Fibroblast of lung (primary cell): Measurements from ENCODE around the gene ACLY. TPM values are rescaled to one million over a fixed set of nuclear protein-coding genes. Genes with fewer than 3 reads are reported as not detected.

Experiments used
- DNase-seq, 2 donors: peaks; one replicate each; pipeline versions ENCODE4 v3.0.0 to v3.0.0-alpha.2; 2010; ENCODE audit warnings: low read depth in 2 of 2
- H2AFZ ChIP-seq: 2 replicates; pipeline ENCODE4 v1.5.1; 2012; ENCODE audit warnings: low read length, control low read depth, inconsistent platforms
- H3K27ac ChIP-seq: 2 replicates; pipeline ENCODE4 v1.5.1; 2011; ENCODE audit warnings: low read length, control low read depth; ENCODE audit not compliant: insufficient read depth
- H3K27me3 ChIP-seq: 2 replicates; pipeline ENCODE4 v1.5.1; 2011; ENCODE audit warnings: mild to moderate bottlenecking, low read length; ENCODE audit not compliant: control insufficient read depth, insufficient read depth
- H3K36me3 ChIP-seq: 2 replicates; pipeline ENCODE4 v1.5.1; 2011; ENCODE audit warnings: low read length; ENCODE audit not compliant: control insufficient read depth, insufficient read depth
- H3K4me1 ChIP-seq: 2 replicates; pipeline ENCODE4 v1.5.1; 2011; ENCODE audit warnings: low read length; ENCODE audit not compliant: control insufficient read depth, insufficient read depth; ENCODE audit errors: extremely low read depth
- H3K4me2 ChIP-seq: 2 replicates; pipeline ENCODE4 v1.5.1; 2011; ENCODE audit warnings: low read length, control low read depth; ENCODE audit not compliant: insufficient read depth; ENCODE audit errors: extremely low read depth
- H3K4me3 ChIP-seq, 4 experiments: fragments of 200-600 bp in 1 of 4; sonication (generic) in 1 of 4; replicated peaks in 1 of 4; 2 replicates each; pipeline ENCODE4 v1.5.1; 2011 to 2016; ENCODE audit warnings: low read length in 4 of 4, low read depth in 3 of 4, mild to moderate bottlenecking in 3 of 4, control low read depth in 2 of 4, inconsistent platforms in 1 of 4, mixed read lengths in 1 of 4; ENCODE audit not compliant: insufficient read depth in 1 of 4; ENCODE audit errors: control extremely low read depth in 1 of 4
- H3K79me2 ChIP-seq: 2 replicates; pipeline ENCODE4 v1.5.1; 2012; ENCODE audit warnings: mild to moderate bottlenecking, low read length, inconsistent platforms; ENCODE audit not compliant: control insufficient read depth, insufficient read depth
- H3K9ac ChIP-seq: 2 replicates; pipeline ENCODE4 v1.5.1; 2011; ENCODE audit warnings: mild to moderate bottlenecking, low read length, control low read depth; ENCODE audit not compliant: insufficient read depth
- H3K9me3 ChIP-seq: 2 replicates; pipeline ENCODE4 v1.5.1; 2012; ENCODE audit warnings: low read depth, low read length; ENCODE audit not compliant: control insufficient read depth, insufficient read depth
- H4K20me1 ChIP-seq: 2 replicates; pipeline ENCODE4 v1.5.1; 2011; ENCODE audit warnings: low read length; ENCODE audit not compliant: control insufficient read depth, insufficient read depth; ENCODE audit errors: extremely low read depth
- EZH2 ChIP-seq: IDR thresholded peaks from 2 replicates; pipeline ENCODE4 v1.5.1; 2012; ENCODE audit warnings: low read length, control low read depth, mild to moderate bottlenecking; ENCODE audit errors: missing control alignments
- polyA plus RNA-seq, 2 donors: library from polyadenylated mRNA; depleted of rRNA in 1 of 2; stranded (reverse) in 1 of 2; unstranded in 1 of 2; fragments of >200 nt; gene quantifications; 2 replicates each; pipeline ENCODE4 v1.2.1, GENCODE V29; 2011 to 2012; ENCODE audit warnings: missing spikeins in 1 of 2
- total RNA-seq: library from RNA; depleted of rRNA; stranded (reverse); fragments of >200 nt; gene quantifications from 2 replicates; pipeline ENCODE4 v1.2.1, GENCODE V29; 2014
- TF ChIP-seq, protein P1 (sequence below), 2 donors: IDR thresholded peaks in 1 of 2; conservative IDR thresholded peaks in 1 of 2; 1 replicate in 1 of 2; 2 replicates in 1 of 2; pipeline ENCODE4 v1.5.1; 2011 to 2012; ENCODE audit warnings: low read length in 2 of 2, control low read depth in 1 of 2, inconsistent platforms in 1 of 2, low read depth in 1 of 2, mild to moderate bottlenecking in 1 of 2

Gene ACLY
- total and polyA plus RNA-seq, 2 donors (not counting 1 experiment from before 2014, with no cell fraction given) = 225 to 312 TPM

DNA sequence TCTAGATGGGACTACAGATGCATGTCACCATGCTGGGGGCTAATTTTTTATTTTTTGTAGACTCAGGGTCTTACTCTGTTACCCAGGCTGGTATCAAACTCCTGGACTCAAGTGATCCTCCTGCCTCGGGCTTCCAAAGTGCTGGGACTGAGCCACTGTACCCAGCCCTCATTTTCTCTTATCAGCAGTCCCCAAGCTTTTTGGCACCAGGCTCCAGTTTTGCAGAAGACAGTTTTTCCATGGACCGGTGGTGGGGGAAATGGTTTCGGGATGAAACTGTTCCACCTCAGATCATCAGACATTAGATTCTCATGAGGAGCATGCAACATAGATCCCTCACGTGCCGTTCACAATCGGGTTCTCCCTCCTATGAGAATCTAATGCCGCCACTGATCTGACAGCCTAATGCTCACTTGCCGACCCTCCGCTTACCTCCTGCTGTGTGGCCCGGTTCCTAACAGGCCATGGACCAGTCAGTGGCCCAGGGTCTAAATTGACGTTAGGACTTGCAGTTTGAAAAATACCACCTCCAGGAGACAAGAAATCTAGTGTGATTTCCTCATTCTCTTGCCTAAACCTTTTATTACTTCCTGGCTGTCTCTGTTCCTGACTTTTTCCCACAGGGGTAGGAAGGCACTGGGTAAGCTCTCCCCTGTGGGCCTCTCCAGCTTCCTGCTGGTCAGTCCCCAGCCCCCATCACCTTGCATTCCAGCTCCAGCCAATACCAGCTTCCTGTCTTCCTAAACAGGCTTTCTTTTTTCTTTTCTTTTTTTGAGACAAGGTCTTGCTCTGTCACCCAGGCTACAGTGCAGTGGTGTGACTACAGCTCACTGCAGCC is 38.5 kb upstream of the ACLY start:
- Histone ChIP-seq H3K4me3 (no peak overlapping the region), H3K4me1 (no peaks in the 10 kb centered on the region), H3K9ac (no peak overlapping the region), H3K79me2 (no peaks in the 10 kb centered on the region), H3K27me3 (no peaks in the 10 kb centered on the region), H2AFZ (no peak overlapping the region), H4K20me1 (no peaks in the 10 kb centered on the region), H3K4me2 (no peak overlapping the region), H3K36me3 (no peaks in the 10 kb centered on the region), H3K27ac (no peak overlapping the region), H3K9me3 (no peaks in the 10 kb centered on the region)
- TF ChIP-seq, protein P1, sequence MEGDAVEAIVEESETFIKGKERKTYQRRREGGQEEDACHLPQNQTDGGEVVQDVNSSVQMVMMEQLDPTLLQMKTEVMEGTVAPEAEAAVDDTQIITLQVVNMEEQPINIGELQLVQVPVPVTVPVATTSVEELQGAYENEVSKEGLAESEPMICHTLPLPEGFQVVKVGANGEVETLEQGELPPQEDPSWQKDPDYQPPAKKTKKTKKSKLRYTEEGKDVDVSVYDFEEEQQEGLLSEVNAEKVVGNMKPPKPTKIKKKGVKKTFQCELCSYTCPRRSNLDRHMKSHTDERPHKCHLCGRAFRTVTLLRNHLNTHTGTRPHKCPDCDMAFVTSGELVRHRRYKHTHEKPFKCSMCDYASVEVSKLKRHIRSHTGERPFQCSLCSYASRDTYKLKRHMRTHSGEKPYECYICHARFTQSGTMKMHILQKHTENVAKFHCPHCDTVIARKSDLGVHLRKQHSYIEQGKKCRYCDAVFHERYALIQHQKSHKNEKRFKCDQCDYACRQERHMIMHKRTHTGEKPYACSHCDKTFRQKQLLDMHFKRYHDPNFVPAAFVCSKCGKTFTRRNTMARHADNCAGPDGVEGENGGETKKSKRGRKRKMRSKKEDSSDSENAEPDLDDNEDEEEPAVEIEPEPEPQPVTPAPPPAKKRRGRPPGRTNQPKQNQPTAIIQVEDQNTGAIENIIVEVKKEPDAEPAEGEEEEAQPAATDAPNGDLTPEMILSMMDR (conservative IDR thresholded peaks at IDR 0.05 in 1 of 2, IDR thresholded peaks at IDR 0.05 in 1 of 2; ENCODE audit: low read depth in 1 of 2, low read length in 2 of 2) = no peak
- TF ChIP-seq EZH2 = no peak
- DNase-seq = no peak

DNA sequence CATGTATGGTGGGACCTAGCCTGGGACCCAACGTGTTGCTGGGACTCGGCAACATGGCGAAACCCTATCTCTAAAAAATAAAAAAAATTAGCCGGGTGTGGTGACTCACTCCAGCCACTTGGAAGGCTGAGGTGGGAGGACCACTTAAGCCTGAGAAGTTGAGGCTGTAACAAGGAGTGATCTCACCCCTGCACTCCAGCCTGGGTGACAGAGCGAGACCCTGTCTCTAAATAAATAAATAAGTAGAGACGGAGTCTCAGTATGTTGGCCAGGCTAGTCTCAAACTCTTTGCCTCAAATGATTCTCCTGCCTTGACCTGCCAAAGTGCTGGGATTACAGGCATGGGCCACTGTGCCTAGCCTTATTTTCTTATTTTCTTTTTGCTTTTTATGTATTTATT is 37.8 kb upstream of the ACLY start:
- no peaks in the 10 kb centered on the region for H3K79me2 ChIP-seq
- H3K9ac ChIP-seq = no peak overlapping the region
- no peaks in the 10 kb centered on the region for H4K20me1 ChIP-seq
- TF ChIP-seq EZH2 = no peak
- TF ChIP-seq, protein P1 (conservative IDR thresholded peaks at IDR 0.05 in 1 of 2, IDR thresholded peaks at IDR 0.05 in 1 of 2; ENCODE audit: low read depth in 1 of 2, low read length in 2 of 2) = no peak
- H3K27me3 ChIP-seq = no peaks in the 10 kb centered on the region
- H3K4me1 ChIP-seq = no peaks in the 10 kb centered on the region
- H3K36me3 ChIP-seq = no peaks in the 10 kb centered on the region
- H3K4me2 ChIP-seq = no peak overlapping the region
- H3K9me3 ChIP-seq = no peaks in the 10 kb centered on the region
- H3K4me3 ChIP-seq = no peak overlapping the region
- no peak overlapping the region for H3K27ac ChIP-seq
- DNase-seq = peak in 1 of 2 donors; percentile 27
- no peak overlapping the region for H2AFZ ChIP-seq

DNA sequence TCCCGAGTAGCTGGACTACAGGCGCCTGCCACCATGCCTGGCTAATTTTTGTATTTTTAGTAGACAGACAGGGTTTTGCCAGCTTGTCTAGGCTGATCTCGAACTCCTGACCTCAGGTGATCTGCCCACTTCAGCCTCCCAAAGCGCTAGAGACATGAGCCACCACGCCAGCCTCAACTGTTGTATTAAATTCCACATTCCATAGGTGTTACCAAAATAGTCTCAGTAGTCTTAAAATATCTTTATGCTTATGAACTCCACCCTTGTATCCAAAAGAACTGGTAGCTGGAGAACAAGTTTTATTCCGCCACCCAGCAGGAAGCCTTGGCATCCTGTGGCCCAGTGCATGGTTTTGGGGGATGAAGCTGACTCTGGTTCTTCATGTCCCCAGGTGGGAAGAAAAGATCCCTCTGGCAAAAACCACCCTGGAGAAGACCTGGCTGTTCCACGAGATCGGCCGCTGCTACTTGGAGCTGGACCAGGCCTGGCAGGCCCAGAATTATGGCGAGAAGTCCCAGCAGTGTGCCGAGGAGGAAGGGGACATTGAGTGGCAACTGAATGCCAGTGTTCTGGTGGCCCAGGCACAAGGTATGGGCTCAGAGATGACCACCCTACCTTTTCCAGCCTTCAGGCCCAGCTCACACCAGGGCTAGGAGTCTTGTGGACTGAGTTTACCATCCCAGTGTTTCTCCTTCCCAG is 30.2 kb upstream of the ACLY start:
- Histone ChIP-seq H3K9ac (no peak overlapping the region), H3K79me2 (no peaks in the 10 kb centered on the region), H3K4me1 (no peaks in the 10 kb centered on the region), H2AFZ (no peak overlapping the region), H3K27ac (no peak overlapping the region), H3K4me3 (no peak overlapping the region), H3K9me3 (no peaks in the 10 kb centered on the region), H3K36me3 (no peaks in the 10 kb centered on the region), H3K4me2 (no peak overlapping the region), H3K27me3 (no peaks in the 10 kb centered on the region), H4K20me1 (no peaks in the 10 kb centered on the region)
- TF ChIP-seq, protein P1 (conservative IDR thresholded peaks at IDR 0.05 in 1 of 2, IDR thresholded peaks at IDR 0.05 in 1 of 2; ENCODE audit: low read depth in 1 of 2, low read length in 2 of 2) = no peak
- TF ChIP-seq EZH2 = no peak
- DNase-seq = no peak
